ENCODE data around the gene TRPV2.

The TRPV2 gene

DNA sequence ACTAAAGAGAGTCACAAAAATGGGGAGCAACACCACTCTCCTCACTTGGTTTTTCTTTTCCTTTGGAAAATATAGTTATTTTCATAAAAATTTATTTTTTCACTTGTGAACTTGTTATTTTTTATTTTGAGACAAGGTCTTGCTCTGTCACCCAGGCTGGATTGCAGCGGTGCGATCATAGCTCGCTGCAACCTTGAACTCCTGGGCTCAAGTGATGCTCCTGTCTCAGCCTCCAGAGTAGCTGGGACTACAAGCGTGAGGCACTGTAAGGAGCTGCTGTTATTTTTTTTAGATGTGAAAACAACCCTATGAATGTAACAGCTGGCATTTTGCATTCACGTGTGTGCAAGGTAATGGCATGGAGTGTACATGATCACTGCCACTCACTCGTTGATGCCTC, 51.7 kb downstream of the TRPV2 start:
- H3K27ac ChIP-seq (replicated peaks; ENCODE audit: low read length), result no peak overlapping the region
- H2AK5ac ChIP-seq (ENCODE audit: low read depth, low read length), result no peak overlapping the region
- no peak overlapping the region for H2BK12ac ChIP-seq (ENCODE audit: low read length)
- H2BK5ac ChIP-seq (ENCODE audit: low read length), result no peak overlapping the region
- DNase-seq (ENCODE audit: low spot score), result no peak
- peaks cover 0 to 10% of the 10 kb centered on the region in 2 donors for H3K4me1 ChIP-seq (ENCODE audit: control insufficient read depth in 2 of 2, insufficient read depth in 1 of 2, low read depth in 1 of 2, low read length in 2 of 2)
- H2BK15ac ChIP-seq (ENCODE audit: low read length), result no peak overlapping the region
- no peak overlapping the region for H3K18ac ChIP-seq (ENCODE audit: low read length)
- H4K8ac ChIP-seq (ENCODE audit: low read depth, low read length), result no peak overlapping the region
- no peak overlapping the region for H2AFZ ChIP-seq (ENCODE audit: low read length)
- H3K4me3 ChIP-seq (ENCODE audit: low read length in 2 of 2), result no peak overlapping the region
- H4K91ac ChIP-seq (ENCODE audit: low read depth, low read length, poor library complexity), result no peak overlapping the region
- H3K36me3 ChIP-seq (replicated peaks in 1 of 2; ENCODE audit: control insufficient read depth in 2 of 2, insufficient read depth in 2 of 2, low read length in 2 of 2), result peaks cover 4 to 10% of the 10 kb centered on the region in 2 donors
- no peak overlapping the region for H3K14ac ChIP-seq (ENCODE audit: low read length)
- H3K79me1 ChIP-seq (ENCODE audit: low read depth, low read length), result no peaks in the 10 kb centered on the region
- no peak overlapping the region for H3K23ac ChIP-seq (ENCODE audit: low read depth, low read length, poor library complexity)
- no peak overlapping the region for H3K9ac ChIP-seq (ENCODE audit: low read depth, low read length, poor library complexity)
- H3K4me2 ChIP-seq (ENCODE audit: insufficient read depth, low read length, poor library complexity, severe bottlenecking), result no peak overlapping the region
- H2BK120ac ChIP-seq (ENCODE audit: low read depth, low read length), result no peak overlapping the region
- no peaks in the 10 kb centered on the region for H3K9me3 ChIP-seq (replicated peaks in 1 of 2; ENCODE audit: control insufficient read depth in 2 of 2, insufficient read depth in 1 of 2, low read depth in 1 of 2, low read length in 2 of 2)
- no CpG with 5 or more reads among the region's 6 CpGs for WGBS, 2 donors (ENCODE audit: extremely low coverage in 2 of 2, insufficient read length in 2 of 2, insufficient replicate concordance in 1 of 2)
- H3K4ac ChIP-seq (ENCODE audit: low read length), result no peak overlapping the region
- no peaks in the 10 kb centered on the region for H3K27me3 ChIP-seq (ENCODE audit: control insufficient read depth in 3 of 3, insufficient read depth in 3 of 3, low read depth in 1 of 3, low read length in 3 of 3)

DNA sequence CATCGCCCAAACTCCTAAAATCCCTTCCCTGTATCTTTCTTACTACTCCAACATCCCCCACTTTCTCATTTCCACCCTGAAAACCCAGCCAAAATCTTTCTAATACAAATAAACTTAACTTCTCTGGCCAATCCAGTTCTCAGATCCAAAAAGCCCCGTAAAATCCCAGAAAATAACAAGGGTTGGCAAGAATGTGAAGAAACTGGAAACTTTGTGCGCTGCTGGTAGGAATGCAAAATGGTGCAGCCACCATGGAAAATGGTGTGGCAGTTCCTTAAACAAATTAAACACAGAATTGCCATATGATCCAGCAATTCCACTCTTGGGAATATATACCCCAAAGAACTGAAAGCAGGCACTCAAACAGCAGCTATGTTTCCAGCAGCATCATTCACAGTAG, 52.5 kb downstream of the TRPV2 start:
- WGBS, 2 donors (ENCODE audit: extremely low coverage in 2 of 2, insufficient read length in 2 of 2, insufficient replicate concordance in 1 of 2), result 100% methylated on average over 1 of the region's 3 CpGs; no CpG with 5 or more reads in 1 of the 2 donors
- H4K8ac ChIP-seq (ENCODE audit: low read depth, low read length), result no peak overlapping the region
- H4K91ac ChIP-seq (ENCODE audit: low read depth, low read length, poor library complexity), result no peak overlapping the region
- peaks cover 0 to 6% of the 10 kb centered on the region in 2 donors for H3K36me3 ChIP-seq (replicated peaks in 1 of 2; ENCODE audit: control insufficient read depth in 2 of 2, insufficient read depth in 2 of 2, low read length in 2 of 2)
- peaks cover 0 to 10% of the 10 kb centered on the region in 2 donors for H3K4me1 ChIP-seq (ENCODE audit: control insufficient read depth in 2 of 2, insufficient read depth in 1 of 2, low read depth in 1 of 2, low read length in 2 of 2)
- no peaks in the 10 kb centered on the region for H3K9me3 ChIP-seq (replicated peaks in 1 of 2; ENCODE audit: control insufficient read depth in 2 of 2, insufficient read depth in 1 of 2, low read depth in 1 of 2, low read length in 2 of 2)
- no peak overlapping the region for H3K4ac ChIP-seq (ENCODE audit: low read length)
- no peak overlapping the region for H2BK15ac ChIP-seq (ENCODE audit: low read length)
- H3K14ac ChIP-seq (ENCODE audit: low read length), result no peak overlapping the region
- H2BK120ac ChIP-seq (ENCODE audit: low read depth, low read length), result no peak overlapping the region
- H3K27me3 ChIP-seq (ENCODE audit: control insufficient read depth in 3 of 3, insufficient read depth in 3 of 3, low read depth in 1 of 3, low read length in 3 of 3), result no peaks in the 10 kb centered on the region
- no peak for DNase-seq (ENCODE audit: low spot score)
- no peak overlapping the region for H2AK5ac ChIP-seq (ENCODE audit: low read depth, low read length)
- H3K79me1 ChIP-seq (ENCODE audit: low read depth, low read length), result no peaks in the 10 kb centered on the region
- no peak overlapping the region for H2AFZ ChIP-seq (ENCODE audit: low read length)
- no peak overlapping the region for H3K4me2 ChIP-seq (ENCODE audit: insufficient read depth, low read length, poor library complexity, severe bottlenecking)
- no peak overlapping the region for H3K9ac ChIP-seq (ENCODE audit: low read depth, low read length, poor library complexity)
- H3K18ac ChIP-seq (ENCODE audit: low read length), result no peak overlapping the region
- no peak overlapping the region for H2BK5ac ChIP-seq (ENCODE audit: low read length)
- H3K4me3 ChIP-seq (ENCODE audit: low read length in 2 of 2), result no peak overlapping the region
- H3K27ac ChIP-seq (replicated peaks; ENCODE audit: low read length), result no peak overlapping the region
- H3K23ac ChIP-seq (ENCODE audit: low read depth, low read length, poor library complexity), result no peak overlapping the region
- H2BK12ac ChIP-seq (ENCODE audit: low read length), result no peak overlapping the region

DNA sequence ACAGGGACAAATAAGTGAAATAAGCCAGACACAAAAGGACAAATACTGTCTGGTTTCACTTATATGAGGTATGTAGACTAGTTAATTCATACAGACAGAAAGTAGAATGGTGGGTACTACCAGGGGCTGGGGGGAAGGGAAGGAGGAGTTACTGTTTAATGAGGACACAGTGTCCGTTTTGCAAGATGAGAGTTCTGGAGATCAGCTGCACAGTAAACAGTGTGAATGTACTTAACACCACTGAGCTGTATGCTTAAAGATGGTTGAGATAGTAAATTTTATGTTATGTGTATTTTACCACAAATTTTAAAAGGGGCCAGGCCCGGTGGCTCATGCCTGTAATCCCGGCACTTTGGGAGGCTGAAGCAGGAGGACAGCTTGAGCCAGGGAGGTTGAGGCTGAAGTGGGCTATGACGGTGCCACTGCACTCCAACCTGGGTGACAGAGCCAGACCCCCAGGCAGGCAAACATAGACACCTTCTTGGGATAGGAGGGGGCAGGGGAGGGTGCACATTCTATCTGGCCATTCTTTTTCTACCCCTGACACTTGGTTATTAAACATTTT, 53.1 kb downstream of the TRPV2 start:
- H2BK5ac ChIP-seq (ENCODE audit: low read length), result no peak overlapping the region
- no peak overlapping the region for H2AFZ ChIP-seq (ENCODE audit: low read length)
- H3K9ac ChIP-seq (ENCODE audit: low read depth, low read length, poor library complexity), result no peak overlapping the region
- no peak overlapping the region for H2BK15ac ChIP-seq (ENCODE audit: low read length)
- H3K4me1 ChIP-seq (ENCODE audit: control insufficient read depth in 2 of 2, insufficient read depth in 1 of 2, low read depth in 1 of 2, low read length in 2 of 2), result peaks cover 4 to 7% of the 10 kb centered on the region in 2 donors
- no peak overlapping the region for H4K91ac ChIP-seq (ENCODE audit: low read depth, low read length, poor library complexity)
- H4K8ac ChIP-seq (ENCODE audit: low read depth, low read length), result no peak overlapping the region
- H3K4me2 ChIP-seq (ENCODE audit: insufficient read depth, low read length, poor library complexity, severe bottlenecking), result no peak overlapping the region
- no peak for DNase-seq (ENCODE audit: low spot score)
- no peak overlapping the region for H3K4me3 ChIP-seq (ENCODE audit: low read length in 2 of 2)
- H3K27ac ChIP-seq (replicated peaks; ENCODE audit: low read length), result no peak overlapping the region
- no peak overlapping the region for H3K4ac ChIP-seq (ENCODE audit: low read length)
- no peaks in the 10 kb centered on the region for H3K79me1 ChIP-seq (ENCODE audit: low read depth, low read length)
- no peak overlapping the region for H3K14ac ChIP-seq (ENCODE audit: low read length)
- no peak overlapping the region for H3K23ac ChIP-seq (ENCODE audit: low read depth, low read length, poor library complexity)
- no CpG with 5 or more reads among the region's 4 CpGs for WGBS, 2 donors (ENCODE audit: extremely low coverage in 2 of 2, insufficient read length in 2 of 2, insufficient replicate concordance in 1 of 2)
- no peak overlapping the region for H3K18ac ChIP-seq (ENCODE audit: low read length)
- H3K9me3 ChIP-seq (replicated peaks in 1 of 2; ENCODE audit: control insufficient read depth in 2 of 2, insufficient read depth in 1 of 2, low read depth in 1 of 2, low read length in 2 of 2), result no peaks in the 10 kb centered on the region
- no peak overlapping the region for H2BK12ac ChIP-seq (ENCODE audit: low read length)
- no peak overlapping the region for H2BK120ac ChIP-seq (ENCODE audit: low read depth, low read length)
- H3K27me3 ChIP-seq (ENCODE audit: control insufficient read depth in 3 of 3, insufficient read depth in 3 of 3, low read depth in 1 of 3, low read length in 3 of 3), result no peaks in the 10 kb centered on the region
- peaks cover 0 to 4% of the 10 kb centered on the region in 2 donors for H3K36me3 ChIP-seq (replicated peaks in 1 of 2; ENCODE audit: control insufficient read depth in 2 of 2, insufficient read depth in 2 of 2, low read length in 2 of 2)
- H2AK5ac ChIP-seq (ENCODE audit: low read depth, low read length), result no peak overlapping the region

DNA sequence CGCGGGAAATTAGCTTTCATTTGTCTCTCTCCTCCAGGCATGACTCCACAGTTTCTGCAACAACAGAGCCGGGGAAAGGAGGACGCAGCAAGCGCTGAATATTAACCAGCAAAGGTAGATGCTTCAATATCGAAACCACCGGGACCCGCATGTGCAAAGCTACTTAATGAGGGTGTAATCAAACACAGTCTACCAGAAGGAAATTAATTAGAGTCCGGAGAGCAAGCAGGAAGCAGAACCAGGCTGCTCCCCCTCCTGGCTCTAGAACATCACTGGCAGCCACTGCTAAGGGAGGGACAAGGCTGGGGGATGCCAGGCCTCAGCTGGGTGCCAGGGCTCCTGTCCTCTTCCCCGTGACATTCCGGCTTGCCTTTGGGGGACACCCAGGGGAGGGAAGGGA, 54.9 kb downstream of the TRPV2 start:
- Histone ChIP-seq H3K27me3 (ENCODE audit: control insufficient read depth in 3 of 3, insufficient read depth in 3 of 3, low read depth in 1 of 3, low read length in 3 of 3) (no peaks in the 10 kb centered on the region), H3K9me3 (replicated peaks in 1 of 2; ENCODE audit: control insufficient read depth in 2 of 2, insufficient read depth in 1 of 2, low read depth in 1 of 2, low read length in 2 of 2) (no peaks in the 10 kb centered on the region), H2BK15ac (ENCODE audit: low read length) (no peak overlapping the region), H2BK5ac (ENCODE audit: low read length) (no peak overlapping the region), H3K4me2 (ENCODE audit: insufficient read depth, low read length, poor library complexity, severe bottlenecking) (no peak overlapping the region), H2BK120ac (ENCODE audit: low read depth, low read length) (no peak overlapping the region), H2AFZ (ENCODE audit: low read length) (no peak overlapping the region), H3K27ac (replicated peaks; ENCODE audit: low read length) (no peak overlapping the region), H3K4me1 (ENCODE audit: control insufficient read depth in 2 of 2, insufficient read depth in 1 of 2, low read depth in 1 of 2, low read length in 2 of 2) (peaks cover 4 to 7% of the 10 kb centered on the region in 2 donors), H3K23ac (ENCODE audit: low read depth, low read length, poor library complexity) (no peak overlapping the region), H4K8ac (ENCODE audit: low read depth, low read length) (no peak overlapping the region), H3K9ac (ENCODE audit: low read depth, low read length, poor library complexity) (no peak overlapping the region), H3K18ac (ENCODE audit: low read length) (no peak overlapping the region), H3K4me3 (ENCODE audit: low read length in 2 of 2) (no peak overlapping the region), H3K79me1 (ENCODE audit: low read depth, low read length) (no peaks in the 10 kb centered on the region), H3K36me3 (replicated peaks in 1 of 2; ENCODE audit: control insufficient read depth in 2 of 2, insufficient read depth in 2 of 2, low read length in 2 of 2) (peaks cover 0 to 1% of the 10 kb centered on the region in 2 donors), H3K4ac (ENCODE audit: low read length) (no peak overlapping the region), H2AK5ac (ENCODE audit: low read depth, low read length) (no peak overlapping the region), H2BK12ac (ENCODE audit: low read length) (no peak overlapping the region), H3K14ac (ENCODE audit: low read length) (no peak overlapping the region), H4K91ac (ENCODE audit: low read depth, low read length, poor library complexity) (no peak overlapping the region)
- WGBS, 2 donors (ENCODE audit: extremely low coverage in 2 of 2, insufficient read length in 2 of 2, insufficient replicate concordance in 1 of 2), result no CpG with 5 or more reads among the region's 11 CpGs
- DNase-seq (ENCODE audit: low spot score), result no peak
